Putamen (tissue), 1 donor: ENCODE data around the gene ATP7B.
"Not testable (repeated sequence)": the region's sequence is repeated elsewhere in the genome, so short reads cannot be mapped to it uniquely, and the experiment has no call there.

Experiments
- DNase-seq: peaks from one replicate; pipeline ENCODE4 v3.0.0-alpha.2; 2016; ENCODE audit warnings: low spot score

ATP7B gene

GRCh38 chr13:52010890-52011631, at the start of gene ATP7B:
Gene ATP7B, minus strand, starts transcription at chr13:52011450. Its CDS starts 113 bp downstream, at chr13:52011337.
- DNase-seq, result no peak

DNA sequence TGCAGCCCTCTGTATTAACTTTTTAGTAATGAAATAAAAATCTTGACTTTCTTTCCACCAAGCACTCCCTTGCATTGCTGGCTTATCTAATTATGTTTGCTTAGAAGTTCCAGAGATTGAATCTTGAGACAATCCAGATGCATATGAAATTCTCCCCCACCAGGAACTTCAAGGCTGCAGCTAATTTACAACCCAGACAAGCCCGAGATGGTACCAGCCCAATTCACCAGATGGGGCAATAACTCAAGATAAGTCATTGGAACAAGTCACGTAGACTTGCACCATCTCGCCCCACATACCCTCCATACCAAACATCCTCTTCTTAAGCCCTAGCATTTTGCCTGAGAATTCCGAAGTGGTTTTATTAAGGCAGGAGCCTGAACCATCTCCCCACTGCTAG, 42.2 kb upstream of the ATP7B start:
- no peak for DNase-seq

GRCh38 chr13:52051400-52051799, 40.1 kb upstream of the ATP7B start:
- no peak for DNase-seq

DNA sequence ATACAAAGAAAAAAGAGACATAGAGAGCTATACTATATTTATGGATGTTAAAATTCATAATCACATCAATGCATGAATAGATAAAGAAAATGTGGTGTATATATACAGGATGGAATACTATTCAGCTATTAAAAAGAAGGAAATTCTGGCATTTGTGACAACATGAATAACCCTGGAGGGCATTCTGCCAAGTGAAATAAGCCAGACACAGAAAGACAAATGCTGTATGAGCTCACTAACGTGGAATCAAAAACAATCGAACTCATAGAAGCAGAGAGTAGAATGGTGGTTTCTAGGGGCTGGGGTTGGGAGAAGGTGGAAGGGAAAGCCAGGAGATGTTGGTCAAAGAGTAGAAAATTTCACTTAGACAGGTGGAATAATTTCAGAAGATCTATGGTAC, 37.3 kb upstream of the ATP7B start:
- DNase-seq, result no peak

- no peak for DNase-seq
Observed at GRCh38 chr13:52047463-52047862, 36.2 kb upstream of the ATP7B start.

DNA sequence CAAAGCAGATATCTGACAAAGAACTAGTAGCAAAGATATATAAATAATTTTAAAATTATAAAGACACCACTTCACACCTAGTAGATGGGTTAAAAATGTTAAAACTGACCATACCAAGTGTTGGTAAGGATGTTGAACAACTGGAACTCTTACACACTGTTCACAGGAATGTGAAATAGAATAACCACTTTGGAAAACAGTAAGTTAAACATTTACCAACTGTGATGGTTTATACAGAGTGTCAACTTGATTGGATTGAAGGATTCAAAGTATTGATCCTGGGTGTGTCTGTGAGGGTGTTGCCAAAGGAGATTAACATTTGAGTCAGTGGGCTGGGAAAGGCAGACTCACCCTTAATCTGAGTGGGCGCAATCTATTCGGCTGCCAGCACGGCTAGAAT, 32.4 kb upstream of the ATP7B start:
- no peak for DNase-seq

GRCh38 chr13:52036037-52036436, 24.8 kb upstream of the ATP7B start:
- no peak for DNase-seq

DNA sequence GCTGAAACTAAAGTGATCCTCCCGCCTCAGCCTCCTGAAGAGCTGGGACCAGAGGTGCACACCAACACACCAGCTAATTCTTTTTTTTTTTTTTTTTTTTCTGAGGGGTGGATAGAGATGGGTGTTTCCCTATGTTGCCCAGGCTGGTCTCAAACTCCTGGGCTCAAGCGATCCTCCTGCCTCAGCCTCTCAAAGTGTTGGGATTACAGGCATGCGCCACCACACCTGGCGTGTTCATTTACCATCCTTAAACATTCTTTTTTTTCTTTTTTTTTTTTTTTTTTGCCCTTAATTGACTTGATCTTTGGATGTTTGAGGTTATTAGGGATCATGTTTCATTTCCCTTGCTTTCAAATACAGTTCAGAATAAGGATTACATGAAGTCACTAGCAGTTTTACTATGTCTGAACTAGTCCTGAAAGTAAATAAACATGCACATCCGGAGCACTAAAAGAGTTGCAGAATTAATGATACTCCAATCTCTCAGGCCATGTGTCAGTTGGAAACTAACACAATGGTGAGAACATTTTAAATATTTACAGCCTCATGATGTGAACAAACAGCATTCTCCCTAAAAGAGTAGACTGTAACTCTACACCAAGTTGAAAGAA, 23.5 kb upstream of the ATP7B start:
- no peak for DNase-seq

- no peak for DNase-seq
Observed at GRCh38 chr13:52033039-52033438, 21.8 kb upstream of the ATP7B start.

GRCh38 chr13:52030401-52030800, 19.2 kb upstream of the ATP7B start:
- not testable (repeated sequence) for DNase-seq

- no peak for DNase-seq
Observed at GRCh38 chr13:52029569-52029968, 18.3 kb upstream of the ATP7B start.

DNA sequence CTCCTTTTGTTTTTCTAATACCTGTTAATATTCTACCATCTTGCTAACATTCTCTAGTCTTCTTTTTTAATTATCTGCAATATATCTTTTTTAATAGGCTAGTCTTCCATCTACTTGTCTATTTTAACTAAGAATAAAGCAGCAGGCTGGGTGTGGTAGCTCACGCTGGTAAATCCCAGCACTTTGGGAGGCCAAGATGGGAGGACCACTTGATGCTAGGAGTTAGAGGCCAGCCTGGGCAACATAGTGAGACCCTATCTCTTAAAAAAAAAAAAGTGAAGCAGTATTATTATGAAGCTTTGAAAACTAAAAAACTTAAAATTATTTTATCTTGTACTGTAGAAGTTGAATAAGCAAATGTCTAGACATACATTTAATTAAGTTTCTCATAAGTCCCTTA, 16.6 kb upstream of the ATP7B start:
- no peak for DNase-seq

DNA sequence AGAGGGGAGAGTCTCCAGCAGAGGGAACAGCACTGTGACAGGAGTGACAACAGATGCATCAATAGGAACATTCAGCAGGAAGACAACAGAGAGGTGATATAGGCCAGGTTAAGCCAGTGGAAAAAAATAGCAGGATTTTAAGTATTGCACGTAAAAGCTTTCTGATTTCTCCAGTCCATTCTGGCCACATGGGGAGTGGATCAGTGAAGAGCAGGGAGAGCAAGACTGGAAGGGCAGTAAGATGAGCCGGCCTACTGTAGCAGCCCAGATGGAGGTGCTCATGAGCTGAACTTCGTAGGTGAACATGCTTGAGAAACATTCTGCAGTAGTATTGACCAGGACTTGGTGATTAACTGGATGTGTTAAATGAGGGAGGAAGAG, 15.0 kb upstream of the ATP7B start:
- no peak for DNase-seq

DNA sequence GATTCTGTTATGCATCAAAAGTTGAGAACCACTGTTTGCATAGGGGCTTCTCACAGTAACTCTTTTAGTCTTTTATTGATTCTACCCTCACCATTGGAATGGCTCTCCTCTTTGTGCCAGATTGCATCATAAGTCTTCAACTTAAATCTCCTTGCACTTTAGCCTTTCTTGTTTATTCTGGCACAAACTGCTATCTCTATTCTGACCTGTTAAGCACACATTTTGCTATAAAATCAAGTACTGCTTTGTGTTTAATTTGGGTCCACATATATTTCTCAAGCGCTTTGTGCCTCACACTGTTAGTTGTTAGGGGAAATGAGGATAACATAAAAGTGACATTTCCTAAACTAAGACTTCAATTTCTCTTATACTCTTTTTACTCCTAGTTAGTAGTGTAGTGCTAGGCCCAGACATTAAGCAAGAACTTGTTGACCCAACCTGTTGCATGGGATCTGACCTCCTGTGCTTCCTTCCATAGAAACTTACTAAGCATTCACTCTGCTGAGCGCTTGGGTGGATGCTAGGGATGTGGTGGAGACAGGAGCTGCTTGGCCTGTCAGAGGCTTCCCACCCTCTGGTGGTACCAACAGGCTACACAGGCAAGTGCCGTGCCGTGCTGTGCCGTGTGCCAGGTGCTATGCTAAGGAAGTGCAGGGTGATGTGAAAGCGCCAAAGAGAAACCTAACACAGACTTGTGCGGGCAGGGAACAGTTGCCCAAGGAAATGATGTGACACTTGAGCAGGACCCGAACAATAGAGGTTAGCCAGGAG, 14.4 kb upstream of the ATP7B start:
- DNase-seq, result no peak

DNA sequence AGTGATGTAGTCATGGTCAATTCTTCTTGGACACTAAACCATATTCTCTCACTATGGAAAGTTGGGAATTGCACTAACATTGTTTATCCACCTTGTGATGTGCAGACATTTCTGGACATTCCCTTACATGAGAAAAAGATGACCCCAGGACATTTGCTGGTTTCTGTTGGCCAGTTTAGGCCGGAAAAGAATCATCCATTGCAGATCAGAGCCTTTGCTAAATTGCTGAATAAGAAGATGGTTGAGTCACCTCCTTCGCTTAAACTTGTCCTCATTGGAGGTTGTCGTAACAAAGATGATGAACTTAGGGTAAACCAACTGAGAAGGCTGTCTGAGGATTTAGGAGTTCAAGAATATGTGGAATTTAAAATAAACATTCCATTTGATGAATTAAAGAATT, 13.2 kb upstream of the ATP7B start, which contains the start of gene UTP14C:
UTP14C (plus strand) TSS at position 211 of the 400 bp plus-strand sequence. CDS start 4,114 bp downstream, outside the sequence.
- no peak for DNase-seq

DNA sequence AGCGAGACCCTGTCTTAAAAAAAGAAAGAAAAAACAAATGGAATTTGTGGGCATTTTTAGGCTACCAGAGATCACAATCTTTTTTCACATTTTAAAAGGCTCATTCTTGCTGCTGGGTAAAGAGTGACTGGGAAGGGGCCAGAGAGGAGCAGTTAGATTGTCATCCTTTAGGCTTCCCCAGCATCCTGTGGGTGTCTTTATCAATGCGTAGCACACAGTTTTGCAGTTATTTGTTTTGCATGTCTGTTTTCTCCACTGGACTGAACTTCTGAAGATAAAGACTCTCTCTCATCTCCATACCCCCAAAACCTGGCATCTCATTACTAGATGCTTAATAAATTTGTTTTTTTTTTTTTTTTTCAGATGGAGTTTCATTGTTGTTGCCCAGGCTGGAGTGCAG, 11.1 kb upstream of the ATP7B start:
- no peak for DNase-seq

DNA sequence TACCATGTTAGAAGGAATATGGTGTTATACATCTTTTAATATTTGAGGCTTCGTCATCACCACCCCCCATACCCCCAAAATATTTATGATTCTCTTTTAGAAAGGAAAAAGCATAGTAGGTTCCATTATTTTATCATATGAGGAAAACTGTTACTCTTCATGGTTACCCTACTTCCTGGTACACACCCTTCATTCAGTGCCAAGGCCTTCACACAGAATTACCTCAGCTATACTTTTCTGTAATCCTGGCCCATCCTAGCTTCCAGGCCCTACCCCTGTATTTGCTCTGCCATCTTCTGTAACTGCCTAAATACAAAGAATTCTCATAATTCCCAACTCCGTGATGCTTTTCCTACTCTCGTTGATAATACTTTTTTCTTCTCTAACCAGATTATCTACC, 8.9 kb upstream of the ATP7B start:
- no peak for DNase-seq

DNA sequence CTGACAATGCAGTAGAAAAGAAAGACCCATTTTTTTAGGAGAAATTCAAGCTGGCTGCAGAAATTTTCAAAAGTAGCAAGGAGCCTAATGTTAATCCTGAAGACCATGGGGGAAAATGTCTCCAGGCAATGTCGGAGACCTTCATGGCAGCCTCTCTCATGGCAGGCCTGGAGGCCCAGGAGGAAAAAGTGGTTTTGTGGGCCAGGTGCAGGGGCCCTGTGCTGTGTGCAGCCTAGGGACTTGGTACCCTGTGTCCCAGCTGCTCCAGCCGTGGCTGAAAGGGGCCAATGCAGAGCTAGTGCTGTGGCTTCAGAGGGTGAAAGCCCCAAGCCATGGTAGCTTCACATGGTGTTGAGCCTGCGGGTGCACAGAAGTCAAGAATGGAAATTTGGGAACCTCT, 5.0 kb upstream of the ATP7B start:
- DNase-seq, result no peak

DNA sequence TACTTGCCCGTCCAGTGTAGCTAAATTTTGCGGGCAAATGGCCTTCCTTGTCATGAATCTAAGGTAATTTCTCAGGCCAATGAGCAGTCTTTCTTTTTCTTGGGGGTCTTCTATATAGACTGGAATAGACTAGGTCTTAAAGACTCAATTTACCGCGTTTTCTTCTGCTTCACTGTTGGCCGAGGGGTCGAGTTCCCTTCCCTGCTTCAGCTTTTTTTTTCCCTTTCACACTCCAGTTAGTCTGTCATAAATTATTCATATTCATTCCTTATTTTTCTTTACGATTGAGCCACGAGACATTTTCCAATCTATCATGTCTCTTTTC, 1.2 kb upstream of the ATP7B start:
- DNase-seq, result no peak

DNA sequence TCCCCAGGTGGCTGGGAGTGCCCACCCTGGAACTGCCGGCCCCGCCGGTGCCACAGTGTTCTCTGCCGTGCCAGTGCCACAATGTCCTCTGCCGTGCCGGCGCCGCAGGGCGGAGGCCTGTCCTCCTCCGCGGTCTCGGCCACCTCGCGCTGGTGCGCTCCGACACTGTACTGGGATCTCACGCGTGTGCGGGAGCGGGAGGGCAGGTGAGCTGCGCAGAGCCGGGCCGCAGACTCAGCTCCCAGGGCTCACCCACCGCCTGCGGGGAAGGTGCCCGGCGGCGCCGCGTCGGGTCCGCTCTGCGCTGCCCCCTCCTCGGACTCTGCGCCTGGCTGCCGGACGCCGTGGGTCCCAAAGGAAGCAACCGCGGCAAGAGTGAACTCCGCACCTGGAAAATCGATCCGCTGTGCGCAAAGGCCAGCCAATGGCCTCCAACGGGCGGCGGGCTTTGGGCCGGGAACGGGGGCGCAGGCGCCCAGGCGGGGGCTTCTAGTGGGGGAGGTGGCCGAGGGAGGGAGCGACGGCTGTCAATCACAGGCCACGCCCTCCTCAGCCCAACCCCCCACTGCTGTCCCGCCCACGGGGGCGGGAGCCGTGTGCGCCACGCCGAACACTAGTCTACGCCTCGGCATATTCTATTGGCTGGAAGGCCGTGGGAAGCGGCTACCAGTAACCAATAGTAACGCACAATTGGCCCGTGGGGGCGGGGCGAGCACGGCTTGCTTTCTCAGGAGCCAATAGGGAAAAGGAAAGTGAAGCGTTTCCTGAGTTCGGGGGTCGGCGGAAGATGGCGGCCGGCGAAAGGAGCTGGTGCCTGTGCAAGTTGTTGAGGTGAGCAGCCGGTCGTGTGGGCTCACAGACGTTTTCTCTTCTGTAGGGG, 622 bp upstream of the ATP7B start, which contains the start of gene ALG11:
ALG11 (plus strand) TSS at position 767 of the 880 bp plus-strand sequence; CDS start at position 788, 21 bp downstream.
- peak; percentile 98 for DNase-seq

DNA sequence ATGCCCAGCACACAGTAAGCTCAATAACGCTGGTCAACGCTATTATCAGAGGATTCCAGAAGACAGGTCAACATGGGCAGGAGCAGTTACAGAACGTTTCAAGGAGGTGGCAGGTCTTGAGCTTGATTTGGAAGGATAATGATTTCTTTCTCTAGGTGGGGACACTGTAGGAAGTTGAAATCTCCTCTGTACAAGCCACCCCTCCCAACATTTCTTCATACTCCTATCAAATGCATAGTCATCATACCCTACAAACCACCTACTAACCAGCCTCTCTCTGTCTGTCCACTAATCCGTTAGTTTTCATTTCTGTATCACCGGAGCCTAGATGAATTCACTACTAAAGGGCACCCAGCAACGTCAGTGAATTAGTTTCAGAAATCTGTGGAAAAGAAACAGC, 1.3 kb downstream of the ATP7B start:
- DNase-seq, result no peak
